H9 (cell line): ENCODE results near the gene SUPT20HL1. TPM values are rescaled to one million over a fixed set of nuclear protein-coding genes. Genes with fewer than 3 reads are reported as not detected.

Source experiments
- DNase-seq: peaks from one replicate; pipeline ENCODE4 v3.0.0-alpha.2; 2017
- H2AFZ ChIP-seq: one replicate; pipeline ENCODE4 v1.6.1; 2013; ENCODE audit warnings: mild to moderate bottlenecking, low read length, control low read depth, moderate library complexity
- H2AK5ac ChIP-seq: 2 replicates; pipeline ENCODE4 v1.6.1; 2013; ENCODE audit warnings: low read length, control low read depth, mixed read lengths; ENCODE audit not compliant: insufficient read length
- H2BK120ac ChIP-seq: one replicate; pipeline ENCODE4 v1.6.1; 2013; ENCODE audit warnings: low read depth, mild to moderate bottlenecking, low read length, control low read depth, inconsistent platforms; ENCODE audit not compliant: poor library complexity, severe bottlenecking
- H2BK12ac ChIP-seq: 2 replicates; pipeline ENCODE4 v1.6.1; 2013; ENCODE audit warnings: low read length, control low read depth, mixed read lengths, low read depth; ENCODE audit not compliant: insufficient read length
- H2BK15ac ChIP-seq: 2 replicates; pipeline ENCODE4 v1.6.1; 2013; ENCODE audit warnings: low read depth, low read length, control low read depth
- H2BK20ac ChIP-seq: one replicate; pipeline ENCODE4 v1.6.1; 2013; ENCODE audit warnings: low read depth, mild to moderate bottlenecking, low read length, control low read depth, inconsistent platforms; ENCODE audit not compliant: poor library complexity, severe bottlenecking
- H2BK5ac ChIP-seq: 2 replicates; pipeline ENCODE4 v1.6.1; 2013; ENCODE audit warnings: low read length, control low read depth, mixed read lengths; ENCODE audit not compliant: insufficient read length
- H3K14ac ChIP-seq: 2 replicates; pipeline ENCODE4 v1.6.1; 2013; ENCODE audit warnings: low read length, control low read depth; ENCODE audit not compliant: insufficient read depth
- H3K18ac ChIP-seq: 2 replicates; pipeline ENCODE4 v1.6.1; 2013; ENCODE audit warnings: low read depth, mild to moderate bottlenecking, mixed read lengths, low read length, control low read depth; ENCODE audit not compliant: insufficient read length
- H3K23ac ChIP-seq: 2 replicates; pipeline ENCODE4 v1.6.1; 2013; ENCODE audit warnings: low read length, control low read depth, mixed read lengths, low read depth; ENCODE audit not compliant: insufficient read length
- H3K23me2 ChIP-seq: 2 replicates; pipeline ENCODE4 v1.6.1; 2013; ENCODE audit warnings: low read depth, mild to moderate bottlenecking, mixed read lengths, low read length, control low read depth; ENCODE audit not compliant: insufficient read length, poor library complexity, severe bottlenecking
- H3K27ac ChIP-seq: 2 replicates; pipeline ENCODE4 v1.5.1; 2013; ENCODE audit warnings: low read length, control low read depth, mixed read lengths, low read depth; ENCODE audit not compliant: insufficient read length
- H3K27me3 ChIP-seq: 2 replicates; pipeline ENCODE4 v1.6.1; 2013; ENCODE audit warnings: low read length, control low read depth, inconsistent platforms; ENCODE audit not compliant: insufficient read depth
- H3K4ac ChIP-seq: 2 replicates; pipeline ENCODE4 v1.6.1; 2013; ENCODE audit warnings: low read depth, mild to moderate bottlenecking, control low read depth, inconsistent platforms, low read length, moderate library complexity
- H3K4me1 ChIP-seq: 2 replicates; pipeline ENCODE4 v1.6.1; 2013; ENCODE audit warnings: low read length, control low read depth, inconsistent platforms; ENCODE audit not compliant: insufficient read depth
- H3K4me2 ChIP-seq: 2 replicates; pipeline ENCODE4 v1.6.1; 2013; ENCODE audit warnings: low read length, control low read depth, mixed read lengths; ENCODE audit not compliant: insufficient read length, insufficient read depth
- H3K56ac ChIP-seq: 2 replicates; pipeline ENCODE4 v1.6.1; 2013; ENCODE audit warnings: low read depth, mild to moderate bottlenecking, mixed read lengths, low read length, control low read depth; ENCODE audit not compliant: insufficient read length
- H3K79me1 ChIP-seq: 2 replicates; pipeline ENCODE4 v1.6.1; 2013; ENCODE audit warnings: low read depth, mild to moderate bottlenecking, moderate library complexity, low read length, control low read depth, inconsistent platforms; ENCODE audit not compliant: insufficient read depth, poor library complexity, severe bottlenecking
- H3K79me2 ChIP-seq: 2 replicates; pipeline ENCODE4 v1.6.1; 2013; ENCODE audit warnings: low read length, control low read depth, inconsistent platforms; ENCODE audit not compliant: insufficient read depth
- H3K9ac ChIP-seq: 2 replicates; pipeline ENCODE4 v1.6.1; 2013; ENCODE audit warnings: low read length, control low read depth, mixed read lengths; ENCODE audit not compliant: insufficient read length; ENCODE audit errors: extremely low read depth
- H3K9me3 ChIP-seq: one replicate; pipeline ENCODE4 v1.6.1; 2013; ENCODE audit warnings: low read depth, low read length, inconsistent platforms; ENCODE audit not compliant: control insufficient read depth
- H3T11ph ChIP-seq: one replicate; pipeline ENCODE4 v1.6.1; 2013; ENCODE audit warnings: mild to moderate bottlenecking, low read length, control low read depth, inconsistent platforms
- H4K20me1 ChIP-seq: one replicate; pipeline ENCODE4 v1.6.1; 2013; ENCODE audit not compliant: control insufficient read depth, insufficient read length, insufficient read depth
- H4K5ac ChIP-seq: 2 replicates; pipeline ENCODE4 v1.6.1; 2013; ENCODE audit warnings: low read depth, mild to moderate bottlenecking, mixed read lengths, low read length, control low read depth; ENCODE audit not compliant: insufficient read length
- H4K8ac ChIP-seq: replicated peaks from 2 replicates; pipeline ENCODE4 v1.6.1; 2013; ENCODE audit warnings: low read length, control low read depth, mixed read lengths, low read depth; ENCODE audit not compliant: insufficient read length
- H4K91ac ChIP-seq: 2 replicates; pipeline ENCODE4 v1.6.1; 2013; ENCODE audit warnings: low read depth, mild to moderate bottlenecking, moderate library complexity, mixed read lengths, low read length, control low read depth; ENCODE audit not compliant: insufficient read length
- H3K27ac Mint-ChIP-seq, 3 experiments: 2 replicates in 2 of 3; 3 replicates in 1 of 3; pipeline ENCODE4 v1.8.0; 2020 to 2021; ENCODE audit warnings: mixed read lengths in 3 of 3, mild to moderate bottlenecking in 1 of 3, moderate library complexity in 1 of 3
- H3K27me3 Mint-ChIP-seq: 2 replicates; pipeline ENCODE4 v1.8.0; 2021; ENCODE audit warnings: low read depth, mild to moderate bottlenecking, moderate library complexity, mixed read lengths
- H3K36me3 Mint-ChIP-seq, 3 experiments: 2 replicates in 2 of 3; 3 replicates in 1 of 3; pipeline ENCODE4 v1.8.0; 2020 to 2021; ENCODE audit warnings: low read depth in 3 of 3, mixed read lengths in 3 of 3; ENCODE audit not compliant: insufficient read depth in 1 of 3
- H3K4me1 Mint-ChIP-seq, 2 experiments: 2 replicates each; pipeline ENCODE4 v1.8.0; 2020; ENCODE audit warnings: mixed read lengths in 2 of 2
- H3K4me3 Mint-ChIP-seq, 2 experiments: 2 replicates in 1 of 2; 3 replicates in 1 of 2; pipeline ENCODE4 v1.8.0; 2020 to 2021; ENCODE audit warnings: mild to moderate bottlenecking in 2 of 2, mixed read lengths in 2 of 2, moderate library complexity in 1 of 2
- H3K9me3 Mint-ChIP-seq, 2 experiments: 2 replicates in 1 of 2; 3 replicates in 1 of 2; pipeline ENCODE4 v1.8.0; 2020; ENCODE audit warnings: mild to moderate bottlenecking in 2 of 2, mixed read lengths in 2 of 2, moderate library complexity in 1 of 2
- CTCF ChIP-seq: fragments of 200-600 bp; sonication (generic); conservative IDR thresholded peaks from 3 replicates; pipeline ENCODE4 v1.8.0; 2021; ENCODE audit warnings: antibody characterized with exemption, mild to moderate bottlenecking
- WGBS: extraction: QIAGEN DNeasy Blood & Tissue Kit; methylation state at CpG from one replicate; pipeline ENCODE4 v1.1.7; 2013; ENCODE audit warnings: missing lambda C conversion rate, low lambda C conversion rate, mixed read lengths; ENCODE audit not compliant: insufficient read length; ENCODE audit errors: extremely low coverage; 5-methylcytosine and 5-hydroxymethylcytosine counted together
- total RNA-seq: library from RNA; stranded (reverse); gene quantifications from 2 replicates; pipeline ENCODE4 v1.2.1, GENCODE V29; 2021

Gene SUPT20HL1
- total RNA-seq, 1 experiment from 2014 or later = not detected

DNA sequence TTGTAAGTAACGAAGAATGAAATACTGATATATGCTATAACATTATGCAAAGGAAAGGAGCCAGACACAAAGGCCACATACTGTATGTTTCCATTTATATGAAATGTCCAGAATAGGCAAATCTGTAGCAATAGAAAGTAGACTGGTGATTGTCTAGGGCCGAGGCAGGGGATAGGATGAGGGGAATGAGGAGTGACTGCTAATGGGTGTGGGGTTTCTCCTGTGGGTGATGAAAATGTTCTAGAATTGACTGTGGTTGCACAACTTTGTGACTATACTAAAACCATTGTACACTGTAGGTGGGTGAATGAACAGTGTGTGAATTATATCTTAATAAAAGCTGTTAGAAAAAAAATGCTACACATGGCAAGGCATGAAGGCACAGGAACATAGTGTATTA, 19.9 kb upstream of the SUPT20HL1 start:
- H2BK5ac ChIP-seq = no peak overlapping the region
- no peak overlapping the region for H2BK20ac ChIP-seq
- H3K79me2 ChIP-seq = no peaks in the 10 kb centered on the region
- WGBS = no CpG with 5 or more reads among the region's 2 CpGs
- no peaks in the 10 kb centered on the region for H3K27me3 ChIP-seq
- H3T11ph ChIP-seq = no peak overlapping the region
- H2AFZ ChIP-seq = no peak overlapping the region
- H3K9ac ChIP-seq = no peak overlapping the region
- no peak overlapping the region for H2AK5ac ChIP-seq
- Mint-ChIP-seq H3K4me3 (no peak overlapping the region), H3K36me3 (no peaks in the 10 kb centered on the region), H3K27me3 (peaks cover 2% of the 10 kb centered on the region; the same call in 1 of the 2 replicates), H3K4me1 (no peaks in the 10 kb centered on the region; a peak in 3 of 4 replicates), H3K27ac (no peak overlapping the region), H3K9me3 (no peaks in the 10 kb centered on the region)
- H3K56ac ChIP-seq = no peak overlapping the region
- H3K4ac ChIP-seq = no peak overlapping the region
- no peak overlapping the region for H2BK120ac ChIP-seq
- no peaks in the 10 kb centered on the region for H3K9me3 ChIP-seq
- H2BK15ac ChIP-seq = no peak overlapping the region
- H2BK12ac ChIP-seq = no peak overlapping the region
- H3K27ac ChIP-seq = no peak overlapping the region
- H3K18ac ChIP-seq = no peak overlapping the region
- H3K23me2 ChIP-seq = no peaks in the 10 kb centered on the region
- no peak overlapping the region for H4K91ac ChIP-seq
- H3K4me1 ChIP-seq = no peaks in the 10 kb centered on the region
- H4K20me1 ChIP-seq = no peaks in the 10 kb centered on the region
- no peak overlapping the region for H3K23ac ChIP-seq
- no peak overlapping the region for H3K4me2 ChIP-seq
- no peak overlapping the region for H4K5ac ChIP-seq
- no peaks in the 10 kb centered on the region for H3K79me1 ChIP-seq
- DNase-seq = no peak
- TF ChIP-seq CTCF = no peak
- no peak overlapping the region for H4K8ac ChIP-seq
- H3K14ac ChIP-seq = no peak overlapping the region
